Stimulated activated naive CD8-positive, alpha-beta T cell treated with anti-CD3 and anti-CD28 coated beads, Interleukin-15, amount 100 ng/mL, for 72 hours (primary cell): Measurements from ENCODE around the gene FOSB.
"Not testable (repeated sequence)": the region's sequence is repeated elsewhere in the genome, so short reads cannot be mapped to it uniquely, and the experiment has no call there.

Experiments
- ATAC-seq: fragments of 150-1000 bp; cut with Tn5 transposase; 2 replicates; pipeline ENCODE4 v1.10.0; 2021; ENCODE audit warnings: mild to moderate bottlenecking, moderate library complexity
- DNase-seq, 2 donors: peaks; one replicate each; pipeline ENCODE4 v3.0.0; 2021 to 2022
- H3K27ac Mint-ChIP-seq, 2 donors: one replicate each; pipeline ENCODE4 v1.8.0; 2022; ENCODE audit warnings: mild to moderate bottlenecking in 2 of 2, mixed read lengths in 2 of 2, moderate library complexity in 2 of 2
- H3K27me3 Mint-ChIP-seq: one replicate; pipeline ENCODE4 v1.8.0; 2022; ENCODE audit warnings: mixed read lengths
- H3K4me1 Mint-ChIP-seq: one replicate; pipeline ENCODE4 v1.8.0; 2022; ENCODE audit warnings: mild to moderate bottlenecking, mixed read lengths
- H3K4me3 Mint-ChIP-seq, 2 donors: one replicate each; pipeline ENCODE4 v1.8.0; 2022; ENCODE audit warnings: mild to moderate bottlenecking in 2 of 2, mixed read lengths in 2 of 2, moderate library complexity in 1 of 2
- H3K9me3 Mint-ChIP-seq, 2 donors: one replicate each; pipeline ENCODE4 v1.8.0; 2022; ENCODE audit warnings: mixed read lengths in 2 of 2

The FOSB gene

DNA sequence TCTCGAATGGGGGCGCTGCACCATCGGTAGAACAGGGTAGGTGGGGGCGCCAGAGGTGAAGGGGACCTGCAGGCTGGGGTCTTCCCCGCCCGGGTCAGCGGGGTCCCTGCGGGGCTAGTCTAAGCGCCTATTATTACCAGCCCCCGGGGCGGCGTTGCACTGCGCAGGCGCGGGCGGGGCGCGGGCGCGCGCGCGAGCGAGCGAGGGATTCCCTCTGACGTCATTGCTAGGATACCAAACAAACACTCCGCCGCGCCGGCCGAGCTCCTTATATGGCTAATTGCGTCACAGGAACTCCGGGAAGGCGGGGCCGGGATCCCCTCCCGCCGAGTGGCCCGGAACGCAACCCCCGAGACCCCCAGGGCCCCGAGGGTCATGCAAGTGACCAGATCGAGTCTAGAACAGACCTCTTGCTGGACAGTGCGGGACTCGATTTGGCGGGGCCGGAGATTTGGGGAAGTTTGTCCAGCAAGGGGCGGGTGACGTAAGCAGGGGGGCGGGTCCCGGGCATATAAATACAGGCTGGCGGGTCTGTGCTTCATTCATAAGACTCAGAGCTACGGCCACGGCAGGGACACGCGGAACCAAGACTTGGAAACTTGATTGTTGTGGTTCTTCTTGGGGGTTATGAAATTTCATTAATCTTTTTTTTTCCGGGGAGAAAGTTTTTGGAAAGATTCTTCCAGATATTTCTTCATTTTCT lies at the start of gene FOSB:
Gene FOSB (plus strand): TSS at position 541 of the 703 bp plus-strand sequence. CDS start 591 bp downstream, outside the sequence.
- H3K27me3 Mint-ChIP-seq = peaks cover 39% of the 10 kb centered on the region
- H3K27ac Mint-ChIP-seq = peak within 1 kb of the TSS; percentile 98 to 99
- H3K4me1 Mint-ChIP-seq = peaks cover 44% of the 10 kb centered on the region
- H3K9me3 Mint-ChIP-seq = no peaks in the 10 kb centered on the region
- peak; percentile 95 to 96 for DNase-seq
- H3K4me3 Mint-ChIP-seq = peak within 1 kb of the TSS; percentile 92 to 98
- ATAC-seq = peak; percentile 26

DNA sequence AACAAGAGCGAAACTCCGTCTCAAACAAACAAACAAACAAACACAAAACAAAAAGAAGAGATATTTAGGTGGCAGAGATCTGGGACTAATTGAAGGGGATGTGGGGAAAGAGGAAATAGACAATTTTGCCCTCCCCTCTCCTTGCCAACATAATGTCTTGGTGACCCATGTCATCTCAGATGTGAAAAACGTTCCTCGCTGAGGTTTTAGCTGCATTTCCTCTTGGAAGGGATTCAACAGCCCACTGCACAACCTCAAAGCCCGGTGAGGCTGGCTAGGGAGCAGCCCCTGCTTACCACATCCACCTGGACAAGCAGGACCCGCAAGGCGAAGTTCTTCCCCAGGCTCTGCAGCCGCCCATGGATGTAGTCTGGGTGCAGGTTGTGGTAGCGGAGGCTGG lies 49.0 kb upstream of the FOSB start:
- Mint-ChIP-seq H3K4me3 (no peak overlapping the region), H3K27me3 (no peaks in the 10 kb centered on the region), H3K9me3 (no peaks in the 10 kb centered on the region), H3K27ac (peak overlapping the region in 1 of 2 donors; percentile 3), H3K4me1 (peaks cover 61% of the 10 kb centered on the region)
- ATAC-seq (no peak), DNase-seq (no peak)

DNA sequence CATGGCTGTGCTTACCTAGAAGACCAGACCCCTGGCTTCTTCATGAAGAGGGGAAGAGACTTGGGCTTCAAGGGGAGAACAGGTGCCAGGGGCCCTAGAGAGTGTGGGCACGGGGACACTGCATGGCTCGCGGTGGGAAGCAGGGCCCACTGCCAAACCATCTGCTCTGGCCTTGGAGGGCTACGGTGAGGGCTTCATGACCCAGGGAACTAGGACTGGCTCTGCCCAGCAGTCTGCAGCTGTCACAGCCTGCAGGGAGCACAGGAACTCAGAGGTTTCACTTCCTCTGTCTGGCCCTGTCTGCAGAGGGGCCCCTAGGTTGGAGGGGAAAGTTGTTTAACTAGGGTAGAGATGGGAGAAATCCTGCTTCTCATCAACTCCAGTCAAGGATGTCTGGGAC lies 48.4 kb upstream of the FOSB start:
- ATAC-seq (no peak), DNase-seq (no peak)
- Mint-ChIP-seq H3K27me3 (no peaks in the 10 kb centered on the region), H3K27ac (peak overlapping the region in 1 of 2 donors; percentile 31), H3K9me3 (no peaks in the 10 kb centered on the region), H3K4me1 (peaks cover 67% of the 10 kb centered on the region), H3K4me3 (peak overlapping the region; percentile 46 to 59)

DNA sequence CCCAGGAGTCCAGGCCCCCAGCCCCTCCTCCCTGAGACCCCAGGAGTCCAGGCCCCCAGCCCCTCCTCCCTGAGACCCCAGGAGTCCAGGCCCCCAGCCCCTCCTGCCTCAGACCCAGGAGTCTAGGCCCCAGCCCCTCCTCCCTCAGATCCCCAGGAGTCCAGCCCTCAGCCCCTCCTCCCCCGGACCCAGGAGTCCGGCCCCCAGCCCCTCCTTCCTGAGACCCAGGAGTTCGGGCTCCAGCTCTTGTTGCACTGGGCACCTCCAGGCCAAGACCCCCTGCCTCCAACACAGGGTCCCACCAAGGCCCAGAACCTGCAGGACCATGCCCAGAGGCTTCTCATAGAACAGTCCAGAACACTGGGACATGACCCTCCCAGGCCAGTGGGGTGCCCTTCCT lies 47.9 kb upstream of the FOSB start:
- H3K27me3 Mint-ChIP-seq = no peaks in the 10 kb centered on the region
- peak overlapping the region in 1 of 2 donors; percentile 59 for H3K4me3 Mint-ChIP-seq
- no peak for DNase-seq
- H3K9me3 Mint-ChIP-seq = no peaks in the 10 kb centered on the region
- H3K27ac Mint-ChIP-seq = no peak overlapping the region
- ATAC-seq = no peak
- H3K4me1 Mint-ChIP-seq = peaks cover 72% of the 10 kb centered on the region

DNA sequence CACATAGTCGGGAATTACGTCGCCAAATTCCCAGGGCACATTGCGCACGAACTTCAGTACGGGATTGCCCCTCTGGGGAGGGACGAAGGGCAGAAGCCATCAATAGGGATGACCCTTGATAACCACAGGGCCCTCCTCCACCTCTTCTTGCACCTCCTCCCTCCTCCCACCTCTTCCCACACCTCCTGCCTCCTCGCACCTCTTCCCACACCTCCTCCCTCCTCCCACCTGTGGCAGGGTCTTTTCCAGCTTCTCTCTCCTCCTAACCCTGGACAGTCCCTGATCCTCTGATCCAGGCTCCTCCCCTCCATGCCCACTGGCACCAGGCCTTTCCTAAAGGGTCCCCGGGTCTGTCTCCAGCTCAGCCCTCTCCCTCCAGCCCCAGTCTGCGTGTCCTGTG lies 47.4 kb upstream of the FOSB start:
- Mint-ChIP-seq H3K4me1 (peaks cover 72% of the 10 kb centered on the region), H3K4me3 (peak overlapping the region in 1 of 2 donors; percentile 39), H3K27ac (peak overlapping the region in 1 of 2 donors; percentile 84), H3K27me3 (no peaks in the 10 kb centered on the region), H3K9me3 (no peaks in the 10 kb centered on the region)
- ATAC-seq (no peak), DNase-seq (no peak)

DNA sequence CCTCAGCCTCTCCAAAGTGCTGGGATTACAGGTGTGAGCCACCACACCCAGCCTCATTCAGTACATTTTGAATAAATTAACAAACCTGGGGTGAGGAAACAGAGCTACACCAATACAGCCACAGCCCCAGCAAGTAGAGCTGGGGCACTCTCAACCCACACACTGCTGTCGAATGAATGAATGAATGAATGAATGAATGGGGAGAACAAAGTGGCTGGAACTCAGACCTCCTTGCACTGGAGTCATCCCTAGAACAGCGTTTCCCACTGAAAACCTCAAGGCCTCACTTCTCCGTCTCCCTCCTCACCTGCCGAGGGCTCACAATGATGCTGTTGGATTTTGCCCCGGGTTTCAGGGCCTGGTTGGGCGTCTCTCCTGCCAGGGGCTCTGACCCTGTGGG lies 46.9 kb upstream of the FOSB start:
- no peaks in the 10 kb centered on the region for H3K27me3 Mint-ChIP-seq
- ATAC-seq (no peak), DNase-seq (no peak)
- H3K27ac Mint-ChIP-seq = peak overlapping the region in 1 of 2 donors; percentile 20
- H3K9me3 Mint-ChIP-seq = no peaks in the 10 kb centered on the region
- peaks cover 72% of the 10 kb centered on the region for H3K4me1 Mint-ChIP-seq
- peak overlapping the region in 1 of 2 donors; percentile 18 for H3K4me3 Mint-ChIP-seq

DNA sequence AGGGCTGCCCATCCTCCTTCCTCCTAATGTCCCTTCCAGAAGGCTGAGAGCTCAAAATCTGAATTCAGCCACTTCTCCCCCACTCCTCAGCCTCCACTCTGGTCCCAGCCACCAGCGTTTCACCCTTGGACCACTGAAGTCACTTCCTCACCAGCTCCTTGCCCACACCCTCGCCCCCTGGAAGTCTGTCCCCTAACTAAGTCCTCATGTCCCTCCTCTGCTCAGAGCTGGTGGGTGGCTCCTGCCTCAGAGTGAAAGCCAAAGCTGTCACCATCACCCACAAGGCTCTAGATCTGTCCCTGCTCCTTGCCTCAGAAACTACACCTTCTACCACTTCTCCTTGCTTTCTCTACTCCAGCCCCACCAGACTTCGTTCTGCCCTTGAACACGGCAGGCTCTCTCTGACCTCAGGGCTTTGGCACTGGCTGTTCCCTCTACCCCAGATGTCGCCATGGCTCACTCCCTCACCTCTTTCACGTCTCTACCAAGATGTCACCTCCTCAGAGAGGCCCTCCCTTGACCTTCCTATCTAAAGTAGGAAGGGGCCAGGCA lies 45.8 kb upstream of the FOSB start:
- Mint-ChIP-seq H3K27me3 (no peaks in the 10 kb centered on the region), H3K27ac (no peak overlapping the region), H3K4me3 (peak overlapping the region in 1 of 2 donors; percentile 21), H3K9me3 (no peaks in the 10 kb centered on the region), H3K4me1 (peaks cover 75% of the 10 kb centered on the region)
- ATAC-seq = no peak
- no peak for DNase-seq

DNA sequence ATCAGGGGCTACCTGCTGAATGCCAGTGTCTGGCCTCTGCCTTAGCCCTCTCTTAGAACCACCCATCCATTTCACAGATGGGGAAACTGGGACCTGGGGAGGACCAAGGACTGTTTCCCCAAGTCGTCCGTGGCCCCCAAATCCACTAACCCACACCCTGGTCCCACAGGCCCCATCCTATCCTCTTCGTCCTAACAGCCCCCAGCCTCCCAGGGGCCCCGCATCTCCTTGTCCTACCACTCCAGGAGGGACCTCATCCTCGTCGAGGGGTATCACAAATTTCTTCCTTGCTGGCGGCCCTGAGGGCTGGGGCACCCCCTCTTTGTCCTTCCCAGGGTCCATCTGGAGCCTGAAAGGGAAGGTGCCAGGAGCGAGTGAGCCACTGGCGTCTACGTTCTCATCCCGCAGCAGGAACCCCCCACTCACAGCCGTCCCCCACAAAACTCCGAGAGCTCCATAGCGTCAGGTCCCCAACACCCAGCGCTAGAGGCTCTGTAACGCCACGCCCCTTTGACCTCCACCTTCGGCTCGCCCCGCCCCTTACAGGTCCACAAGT lies 44.7 kb upstream of the FOSB start:
- H3K9me3 Mint-ChIP-seq = no peaks in the 10 kb centered on the region
- ATAC-seq (peak; percentile 77), DNase-seq (no peak)
- peaks cover 78% of the 10 kb centered on the region for H3K4me1 Mint-ChIP-seq
- peaks cover 2% of the 10 kb centered on the region for H3K27me3 Mint-ChIP-seq
- peak overlapping the region; percentile 86 to 92 for H3K27ac Mint-ChIP-seq
- peak overlapping the region; percentile 92 to 97 for H3K4me3 Mint-ChIP-seq

DNA sequence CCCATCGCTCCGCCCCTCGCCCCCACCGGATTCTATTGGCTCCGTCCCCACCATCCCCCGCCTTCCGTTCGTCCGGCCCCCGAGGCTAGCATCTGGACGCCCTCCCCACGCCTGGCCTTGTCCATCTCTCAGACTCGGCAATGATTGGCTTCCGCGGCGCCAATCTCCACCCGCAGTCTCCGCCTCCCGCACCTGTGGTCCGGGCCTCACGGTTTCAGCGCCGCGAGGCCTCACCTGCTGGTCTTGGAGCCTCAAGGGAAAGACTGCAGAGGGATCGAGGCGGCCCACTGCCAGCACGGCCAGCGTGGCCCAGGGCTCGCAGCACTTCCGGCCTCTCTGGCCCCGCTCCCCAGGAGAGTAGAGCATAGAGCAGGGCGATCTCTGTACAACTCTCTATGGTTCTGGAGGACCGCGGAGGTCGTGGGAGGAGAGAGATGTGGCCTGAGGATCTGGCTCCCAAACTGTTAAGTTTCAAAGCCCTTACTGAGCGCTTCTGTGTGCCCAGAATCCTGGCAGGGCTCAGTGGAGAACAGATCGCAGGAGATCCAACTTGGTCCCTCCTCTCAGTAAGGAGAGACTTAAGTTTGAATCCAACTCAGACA lies 44.1 kb upstream of the FOSB start, which contains the start of gene ERCC1:
Gene ERCC1 (minus strand): TSS at position 329 of the 602 bp plus-strand sequence. CDS start 543 bp downstream, outside the sequence.
- H3K27ac Mint-ChIP-seq = peak within 1 kb of the TSS; percentile 92 to 93
- no peaks in the 10 kb centered on the region for H3K9me3 Mint-ChIP-seq
- peaks cover 78% of the 10 kb centered on the region for H3K4me1 Mint-ChIP-seq
- peak; percentile 78 to 88 for DNase-seq
- peaks cover 7% of the 10 kb centered on the region for H3K27me3 Mint-ChIP-seq
- H3K4me3 Mint-ChIP-seq = peak within 1 kb of the TSS; percentile 92 to 97
- peak; percentile 90 for ATAC-seq

DNA sequence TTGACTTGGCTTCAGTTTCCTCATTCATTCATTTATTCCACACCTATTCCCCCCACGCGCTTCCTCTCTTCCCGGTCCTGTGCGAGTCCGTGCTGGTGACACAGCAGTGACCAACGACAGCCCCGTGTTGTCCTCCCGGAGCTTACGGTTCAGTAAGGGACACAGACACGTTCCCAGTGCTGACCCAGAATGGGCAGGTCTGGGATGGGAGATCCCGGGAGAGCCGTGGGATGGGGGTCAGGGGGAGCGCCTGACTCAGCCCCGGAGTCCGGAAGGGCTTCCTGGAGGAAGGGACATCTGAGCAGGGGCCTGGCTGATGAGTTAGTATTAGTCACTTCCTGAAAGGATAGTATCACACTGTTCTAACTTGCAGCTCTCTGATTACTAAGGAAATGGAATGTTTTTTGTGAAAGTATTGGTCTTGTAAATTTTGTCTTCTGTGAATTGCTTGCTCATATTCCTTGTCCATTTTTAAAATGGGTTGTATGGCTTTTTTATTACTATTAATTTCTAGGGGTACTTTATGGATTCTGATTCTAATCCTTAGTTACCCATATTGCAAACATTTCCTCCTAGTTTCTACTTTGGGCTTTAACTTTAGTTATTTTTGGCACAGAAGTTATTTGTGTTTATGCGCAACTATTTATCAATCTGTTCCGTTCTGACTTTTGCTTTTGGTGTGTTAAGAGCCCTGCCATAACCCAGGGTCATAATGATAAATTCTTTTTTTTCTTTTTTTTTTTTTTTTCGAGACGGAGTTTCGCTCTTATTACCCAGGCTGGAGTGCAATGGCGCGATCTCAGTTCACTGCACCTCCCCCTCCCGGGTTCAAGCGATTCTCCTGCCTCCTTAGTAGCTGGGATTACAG lies 43.4 kb upstream of the FOSB start:
- H3K27ac Mint-ChIP-seq = peak overlapping the region; percentile 92 to 93
- peak in 1 of 2 donors; percentile 55 for DNase-seq
- H3K27me3 Mint-ChIP-seq = peaks cover 11% of the 10 kb centered on the region
- no peaks in the 10 kb centered on the region for H3K9me3 Mint-ChIP-seq
- H3K4me3 Mint-ChIP-seq = peak overlapping the region; percentile 92 to 97
- peaks cover 72% of the 10 kb centered on the region for H3K4me1 Mint-ChIP-seq
- ATAC-seq = peak; percentile 72

DNA sequence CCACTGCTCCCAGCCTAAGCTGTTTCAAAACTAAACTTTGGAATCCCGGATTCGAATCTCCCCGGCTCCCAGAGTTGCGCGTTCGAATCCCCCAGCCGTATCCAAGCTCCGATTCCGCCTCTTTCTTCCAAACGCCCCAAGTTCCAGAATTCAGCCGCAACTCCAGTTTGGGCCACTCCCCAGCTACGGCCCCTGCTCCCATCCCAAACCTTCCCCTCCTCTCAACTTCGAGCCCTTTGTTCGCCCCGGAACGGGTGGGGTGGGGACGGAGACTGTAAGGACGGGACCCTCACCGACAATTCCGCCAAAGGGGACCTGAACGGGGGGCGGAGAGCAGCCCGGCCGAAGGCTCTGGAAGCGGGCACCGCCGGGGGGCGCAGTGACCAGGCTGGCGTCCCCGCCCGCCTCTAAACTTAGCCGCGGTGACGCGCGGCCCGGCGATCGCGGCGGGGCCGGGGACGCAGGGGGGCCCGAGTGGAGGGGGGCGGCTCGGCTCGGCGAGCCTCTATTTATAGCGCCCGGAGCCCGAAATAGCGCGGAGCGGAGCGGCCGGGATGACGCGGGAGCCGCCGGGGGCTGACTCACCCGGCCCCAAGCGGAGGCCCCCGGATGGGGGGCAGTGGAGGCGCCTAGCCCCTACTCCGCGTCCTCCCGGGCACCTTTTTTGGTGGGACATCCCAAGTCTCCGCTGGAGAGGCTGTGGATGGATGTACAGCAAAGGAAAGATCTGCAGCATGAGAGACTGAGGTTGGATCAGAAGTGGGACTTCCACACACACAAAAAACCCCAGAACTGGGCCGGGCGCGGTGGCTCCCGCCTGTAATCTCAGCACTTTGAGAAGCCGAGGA lies 39.2 kb upstream of the FOSB start:
- no peak overlapping the region for H3K27ac Mint-ChIP-seq
- ATAC-seq = no peak

DNA sequence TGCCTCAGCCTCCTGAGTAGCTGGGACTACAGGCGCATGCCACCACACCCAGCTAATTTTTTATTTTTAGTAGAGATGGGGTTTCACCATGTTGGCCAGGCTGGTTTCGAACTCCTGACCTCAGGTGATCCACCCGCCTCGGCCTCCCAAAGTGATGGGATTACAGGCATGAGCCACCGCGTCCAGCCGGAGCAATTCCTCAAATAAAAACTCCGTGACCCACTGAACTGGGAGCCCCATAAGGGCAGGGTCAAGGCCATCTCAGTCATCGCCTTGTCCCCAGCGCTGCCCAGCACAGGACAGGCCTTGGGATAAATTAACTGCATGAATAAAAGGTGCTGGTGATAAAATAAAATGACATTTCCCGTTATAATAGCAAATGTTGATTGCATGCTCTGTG lies 37.9 kb upstream of the FOSB start:
- H3K4me3 Mint-ChIP-seq, H3K27ac Mint-ChIP-seq, DNase-seq, ATAC-seq, H3K9me3 Mint-ChIP-seq: not testable (repeated sequence)
- Mint-ChIP-seq H3K27me3 (peaks cover 11% of the 10 kb centered on the region), H3K4me1 (peaks cover 19% of the 10 kb centered on the region)

More for the DNA sequence above, 39.2 kb upstream of the FOSB start:
- H3K4me3 Mint-ChIP-seq = peak overlapping the region; percentile 85 to 92
- H3K9me3 Mint-ChIP-seq = no peaks in the 10 kb centered on the region
- peaks cover 32% of the 10 kb centered on the region for H3K4me1 Mint-ChIP-seq
- no peak for DNase-seq
- peaks cover 11% of the 10 kb centered on the region for H3K27me3 Mint-ChIP-seq

DNA sequence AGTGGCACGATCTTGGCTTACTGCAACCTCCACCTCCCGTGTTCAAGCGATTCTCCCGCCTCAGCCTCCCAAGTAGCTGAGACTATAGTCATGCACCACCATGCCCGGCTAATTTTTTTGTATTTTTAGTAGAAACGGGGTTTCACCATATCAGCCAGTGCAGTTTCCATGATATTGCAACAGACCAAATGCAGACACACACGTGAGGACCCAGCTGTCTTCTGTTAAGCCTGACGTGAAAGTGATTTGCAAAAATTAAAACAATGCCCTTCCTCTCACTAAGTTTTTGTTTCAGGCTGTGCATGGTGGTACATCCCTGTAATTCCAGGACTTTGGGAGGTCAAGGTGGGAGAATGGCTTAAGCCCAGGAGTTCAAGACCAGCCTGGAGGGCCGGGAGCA lies 36.8 kb upstream of the FOSB start:
- H3K27me3 Mint-ChIP-seq = peaks cover 11% of the 10 kb centered on the region
- ATAC-seq, H3K4me3 Mint-ChIP-seq: not testable (repeated sequence)

DNA sequence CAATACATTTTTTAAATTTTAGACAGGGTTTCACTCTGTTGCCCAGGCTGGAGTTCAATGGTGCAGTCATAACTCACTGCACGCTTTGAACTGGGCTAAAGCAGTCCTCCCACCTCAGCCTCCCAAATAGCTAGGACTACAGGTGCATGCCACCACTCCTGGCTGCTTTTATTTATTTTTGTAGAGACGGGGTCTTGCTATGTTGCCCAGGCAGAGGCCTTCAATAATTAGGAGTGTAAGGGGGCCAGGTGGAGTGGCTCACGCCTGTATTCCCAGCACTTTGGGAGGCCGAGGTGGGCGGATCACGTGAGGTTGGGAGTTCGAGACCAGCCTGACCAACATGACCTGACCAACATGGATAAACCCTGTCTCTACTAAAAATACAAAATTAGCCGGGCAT lies 35.3 kb upstream of the FOSB start:
- DNase-seq, H3K4me1 Mint-ChIP-seq, H3K27ac Mint-ChIP-seq, H3K4me3 Mint-ChIP-seq, ATAC-seq, H3K9me3 Mint-ChIP-seq: not testable (repeated sequence)
- peaks cover 11% of the 10 kb centered on the region for H3K27me3 Mint-ChIP-seq

More for the DNA sequence above, 36.8 kb upstream of the FOSB start:
- not testable (repeated sequence) for H3K27ac Mint-ChIP-seq, DNase-seq, H3K9me3 Mint-ChIP-seq
- peaks cover 19% of the 10 kb centered on the region for H3K4me1 Mint-ChIP-seq
